H9 (cell line): ENCODE data around the gene ARFGAP2. TPM values are rescaled to one million over a fixed set of nuclear protein-coding genes. Genes with fewer than 3 reads are reported as not detected.

Source experiments
- DNase-seq: peaks from one replicate; pipeline ENCODE4 v3.0.0-alpha.2; 2017
- H2AFZ ChIP-seq: one replicate; pipeline ENCODE4 v1.6.1; 2013; ENCODE audit warnings: mild to moderate bottlenecking, low read length, control low read depth, moderate library complexity
- H2AK5ac ChIP-seq: 2 replicates; pipeline ENCODE4 v1.6.1; 2013; ENCODE audit warnings: low read length, control low read depth, mixed read lengths; ENCODE audit not compliant: insufficient read length
- H2BK120ac ChIP-seq: one replicate; pipeline ENCODE4 v1.6.1; 2013; ENCODE audit warnings: low read depth, mild to moderate bottlenecking, low read length, control low read depth, inconsistent platforms; ENCODE audit not compliant: poor library complexity, severe bottlenecking
- H2BK12ac ChIP-seq: 2 replicates; pipeline ENCODE4 v1.6.1; 2013; ENCODE audit warnings: low read length, control low read depth, mixed read lengths, low read depth; ENCODE audit not compliant: insufficient read length
- H2BK15ac ChIP-seq: 2 replicates; pipeline ENCODE4 v1.6.1; 2013; ENCODE audit warnings: low read depth, low read length, control low read depth
- H2BK20ac ChIP-seq: one replicate; pipeline ENCODE4 v1.6.1; 2013; ENCODE audit warnings: low read depth, mild to moderate bottlenecking, low read length, control low read depth, inconsistent platforms; ENCODE audit not compliant: poor library complexity, severe bottlenecking
- H2BK5ac ChIP-seq: 2 replicates; pipeline ENCODE4 v1.6.1; 2013; ENCODE audit warnings: low read length, control low read depth, mixed read lengths; ENCODE audit not compliant: insufficient read length
- H3K14ac ChIP-seq: 2 replicates; pipeline ENCODE4 v1.6.1; 2013; ENCODE audit warnings: low read length, control low read depth; ENCODE audit not compliant: insufficient read depth
- H3K18ac ChIP-seq: 2 replicates; pipeline ENCODE4 v1.6.1; 2013; ENCODE audit warnings: low read depth, mild to moderate bottlenecking, mixed read lengths, low read length, control low read depth; ENCODE audit not compliant: insufficient read length
- H3K23ac ChIP-seq: 2 replicates; pipeline ENCODE4 v1.6.1; 2013; ENCODE audit warnings: low read length, control low read depth, mixed read lengths, low read depth; ENCODE audit not compliant: insufficient read length
- H3K23me2 ChIP-seq: 2 replicates; pipeline ENCODE4 v1.6.1; 2013; ENCODE audit warnings: low read depth, mild to moderate bottlenecking, mixed read lengths, low read length, control low read depth; ENCODE audit not compliant: insufficient read length, poor library complexity, severe bottlenecking
- H3K27ac ChIP-seq: 2 replicates; pipeline ENCODE4 v1.5.1; 2013; ENCODE audit warnings: low read length, control low read depth, mixed read lengths, low read depth; ENCODE audit not compliant: insufficient read length
- H3K27me3 ChIP-seq: 2 replicates; pipeline ENCODE4 v1.6.1; 2013; ENCODE audit warnings: low read length, control low read depth, inconsistent platforms; ENCODE audit not compliant: insufficient read depth
- H3K4ac ChIP-seq: 2 replicates; pipeline ENCODE4 v1.6.1; 2013; ENCODE audit warnings: low read depth, mild to moderate bottlenecking, control low read depth, inconsistent platforms, low read length, moderate library complexity
- H3K4me1 ChIP-seq: 2 replicates; pipeline ENCODE4 v1.6.1; 2013; ENCODE audit warnings: low read length, control low read depth, inconsistent platforms; ENCODE audit not compliant: insufficient read depth
- H3K4me2 ChIP-seq: 2 replicates; pipeline ENCODE4 v1.6.1; 2013; ENCODE audit warnings: low read length, control low read depth, mixed read lengths; ENCODE audit not compliant: insufficient read length, insufficient read depth
- H3K56ac ChIP-seq: 2 replicates; pipeline ENCODE4 v1.6.1; 2013; ENCODE audit warnings: low read depth, mild to moderate bottlenecking, mixed read lengths, low read length, control low read depth; ENCODE audit not compliant: insufficient read length
- H3K79me1 ChIP-seq: 2 replicates; pipeline ENCODE4 v1.6.1; 2013; ENCODE audit warnings: low read depth, mild to moderate bottlenecking, moderate library complexity, low read length, control low read depth, inconsistent platforms; ENCODE audit not compliant: insufficient read depth, poor library complexity, severe bottlenecking
- H3K79me2 ChIP-seq: 2 replicates; pipeline ENCODE4 v1.6.1; 2013; ENCODE audit warnings: low read length, control low read depth, inconsistent platforms; ENCODE audit not compliant: insufficient read depth
- H3K9ac ChIP-seq: 2 replicates; pipeline ENCODE4 v1.6.1; 2013; ENCODE audit warnings: low read length, control low read depth, mixed read lengths; ENCODE audit not compliant: insufficient read length; ENCODE audit errors: extremely low read depth
- H3K9me3 ChIP-seq: one replicate; pipeline ENCODE4 v1.6.1; 2013; ENCODE audit warnings: low read depth, low read length, inconsistent platforms; ENCODE audit not compliant: control insufficient read depth
- H3T11ph ChIP-seq: one replicate; pipeline ENCODE4 v1.6.1; 2013; ENCODE audit warnings: mild to moderate bottlenecking, low read length, control low read depth, inconsistent platforms
- H4K20me1 ChIP-seq: one replicate; pipeline ENCODE4 v1.6.1; 2013; ENCODE audit not compliant: control insufficient read depth, insufficient read length, insufficient read depth
- H4K5ac ChIP-seq: 2 replicates; pipeline ENCODE4 v1.6.1; 2013; ENCODE audit warnings: low read depth, mild to moderate bottlenecking, mixed read lengths, low read length, control low read depth; ENCODE audit not compliant: insufficient read length
- H4K8ac ChIP-seq: replicated peaks from 2 replicates; pipeline ENCODE4 v1.6.1; 2013; ENCODE audit warnings: low read length, control low read depth, mixed read lengths, low read depth; ENCODE audit not compliant: insufficient read length
- H4K91ac ChIP-seq: 2 replicates; pipeline ENCODE4 v1.6.1; 2013; ENCODE audit warnings: low read depth, mild to moderate bottlenecking, moderate library complexity, mixed read lengths, low read length, control low read depth; ENCODE audit not compliant: insufficient read length
- H3K27ac Mint-ChIP-seq, 3 experiments: 2 replicates in 2 of 3; 3 replicates in 1 of 3; pipeline ENCODE4 v1.8.0; 2020 to 2021; ENCODE audit warnings: mixed read lengths in 3 of 3, mild to moderate bottlenecking in 1 of 3, moderate library complexity in 1 of 3
- H3K27me3 Mint-ChIP-seq: 2 replicates; pipeline ENCODE4 v1.8.0; 2021; ENCODE audit warnings: low read depth, mild to moderate bottlenecking, moderate library complexity, mixed read lengths
- H3K36me3 Mint-ChIP-seq, 3 experiments: 2 replicates in 2 of 3; 3 replicates in 1 of 3; pipeline ENCODE4 v1.8.0; 2020 to 2021; ENCODE audit warnings: low read depth in 3 of 3, mixed read lengths in 3 of 3; ENCODE audit not compliant: insufficient read depth in 1 of 3
- H3K4me1 Mint-ChIP-seq, 2 experiments: 2 replicates each; pipeline ENCODE4 v1.8.0; 2020; ENCODE audit warnings: mixed read lengths in 2 of 2
- H3K4me3 Mint-ChIP-seq, 2 experiments: 2 replicates in 1 of 2; 3 replicates in 1 of 2; pipeline ENCODE4 v1.8.0; 2020 to 2021; ENCODE audit warnings: mild to moderate bottlenecking in 2 of 2, mixed read lengths in 2 of 2, moderate library complexity in 1 of 2
- H3K9me3 Mint-ChIP-seq, 2 experiments: 2 replicates in 1 of 2; 3 replicates in 1 of 2; pipeline ENCODE4 v1.8.0; 2020; ENCODE audit warnings: mild to moderate bottlenecking in 2 of 2, mixed read lengths in 2 of 2, moderate library complexity in 1 of 2
- CTCF ChIP-seq: fragments of 200-600 bp; sonication (generic); conservative IDR thresholded peaks from 3 replicates; pipeline ENCODE4 v1.8.0; 2021; ENCODE audit warnings: antibody characterized with exemption, mild to moderate bottlenecking
- WGBS: extraction: QIAGEN DNeasy Blood & Tissue Kit; methylation state at CpG from one replicate; pipeline ENCODE4 v1.1.7; 2013; ENCODE audit warnings: missing lambda C conversion rate, low lambda C conversion rate, mixed read lengths; ENCODE audit not compliant: insufficient read length; ENCODE audit errors: extremely low coverage; 5-methylcytosine and 5-hydroxymethylcytosine counted together
- total RNA-seq: library from RNA; stranded (reverse); gene quantifications from 2 replicates; pipeline ENCODE4 v1.2.1, GENCODE V29; 2021

The ARFGAP2 gene
- total RNA-seq, 1 experiment from 2014 or later = 72.3 TPM

- H4K5ac ChIP-seq = no peak overlapping the region
- H4K20me1 ChIP-seq = no peaks in the 10 kb centered on the region
- H3K9me3 ChIP-seq = no peaks in the 10 kb centered on the region
- peaks cover 5% of the 10 kb centered on the region; the same call in 1 of the 2 replicates for H3K4me1 ChIP-seq
- no peak overlapping the region for H3K23ac ChIP-seq
- H3K9me3 Mint-ChIP-seq = no peaks in the 10 kb centered on the region
- no CpG with 5 or more reads among the region's 11 CpGs for WGBS
- H3K36me3 Mint-ChIP-seq = peaks cover 2 to 35% (median 28%) of the 10 kb centered on the region in 3 experiments; a peak in 6 of 7 replicates
- H3K27me3 ChIP-seq = no peaks in the 10 kb centered on the region
- no peak overlapping the region for H2BK20ac ChIP-seq
- no peaks in the 10 kb centered on the region for H3K27me3 Mint-ChIP-seq
- H2AFZ ChIP-seq = no peak overlapping the region
- H2AK5ac ChIP-seq = no peak overlapping the region
- peaks cover 19 to 21% of the 10 kb centered on the region in 2 experiments for H3K4me1 Mint-ChIP-seq
- no peak overlapping the region for H2BK12ac ChIP-seq
- DNase-seq = no peak
- no peak overlapping the region for H3K4me2 ChIP-seq
- no peak overlapping the region for H3K56ac ChIP-seq
- no peak overlapping the region for H3K18ac ChIP-seq
- H3K27ac ChIP-seq = no peak overlapping the region
- no peak overlapping the region for H3T11ph ChIP-seq
- peak overlapping the region in 1 of 3 experiments; percentile 77; a peak in 1 of 7 replicates for H3K27ac Mint-ChIP-seq
- peaks cover 9% of the 10 kb centered on the region for H3K79me1 ChIP-seq
- H3K79me2 ChIP-seq = peaks cover 15% of the 10 kb centered on the region; the same call in 1 of the 2 replicates
- H2BK120ac ChIP-seq = no peak overlapping the region
- H2BK5ac ChIP-seq = no peak overlapping the region
- H4K91ac ChIP-seq = no peak overlapping the region
- no peak overlapping the region for H4K8ac ChIP-seq
- peaks cover 8% of the 10 kb centered on the region for H3K23me2 ChIP-seq
- H2BK15ac ChIP-seq = no peak overlapping the region
- H3K14ac ChIP-seq = no peak overlapping the region
- H3K9ac ChIP-seq = no peak overlapping the region
- H3K4me3 Mint-ChIP-seq = no peak overlapping the region; a peak in 1 of 5 replicates
- TF ChIP-seq CTCF = no peak
- H3K4ac ChIP-seq = no peak overlapping the region
Observed at GRCh38 chr11:47178316-47178715, 1.6 kb upstream of the ARFGAP2 start.
